NCI-H524 (cell line): ENCODE data around the gene SIAE.
A peak's percentile ranks its signal among the peaks of the same experiment; 100 is the strongest.

Source experiments
- DNase-seq, 2 experiments: peaks; one replicate each; lab custom pipeline; 2025; lab: John Stamatoyannopoulos, UW

The SIAE gene

GRCh38 chr11:124673333-124674167 is at the start of gene SIAE, which contains the start of gene SPA17:
SIAE (minus strand) TSS chr11:124673739; CDS start chr11:124673708, 31 bp downstream.
SPA17 (plus strand) TSS chr11:124673904; CDS start chr11:124675265, 1,361 bp downstream.
- peak; percentile 85 for DNase-seq

GRCh38 chr11:124722176-124722575 is 48.6 kb upstream of the SIAE start:
- DNase-seq, result no peak

GRCh38 chr11:124719534-124719933 is 46.0 kb upstream of the SIAE start:
- no peak for DNase-seq

- no peak for DNase-seq
Measured at GRCh38 chr11:124718801-124719200, 45.3 kb upstream of the SIAE start.

GRCh38 chr11:124717786-124718651 is 44.5 kb upstream of the SIAE start:
- peak in 1 of 2 experiments; percentile 26 for DNase-seq

GRCh38 chr11:124717421-124717785 is 43.9 kb upstream of the SIAE start:
- DNase-seq, result peak in 1 of 2 experiments; percentile 25

GRCh38 chr11:124716591-124716990 is 43.1 kb upstream of the SIAE start:
- peak; percentile 54 to 75 for DNase-seq

- DNase-seq, result no peak
Measured at GRCh38 chr11:124712392-124712791, 38.9 kb upstream of the SIAE start.

GRCh38 chr11:124707829-124708228 is 34.3 kb upstream of the SIAE start:
- no peak for DNase-seq

GRCh38 chr11:124700028-124700427 is 26.5 kb upstream of the SIAE start:
- no peak for DNase-seq

GRCh38 chr11:124699547-124699946 is 26.0 kb upstream of the SIAE start:
- no peak for DNase-seq

GRCh38 chr11:124693142-124693541 is 19.6 kb upstream of the SIAE start:
- DNase-seq, result no peak

GRCh38 chr11:124682443-124682842 is 8.9 kb upstream of the SIAE start:
- no peak for DNase-seq

GRCh38 chr11:124681421-124681820 is 7.9 kb upstream of the SIAE start:
- no peak for DNase-seq

GRCh38 chr11:124678416-124678815 is 4.9 kb upstream of the SIAE start:
- no peak for DNase-seq

GRCh38 chr11:124676386-124676785 is 2.8 kb upstream of the SIAE start:
- DNase-seq, result no peak

- DNase-seq, result no peak
Measured at GRCh38 chr11:124674571-124674970, 1.0 kb upstream of the SIAE start.

GRCh38 chr11:124674168-124674517 is 604 bp upstream of the SIAE start:
- DNase-seq, result no peak

- no peak for DNase-seq
Measured at GRCh38 chr11:124672536-124673215, 863 bp downstream of the SIAE start.

GRCh38 chr11:124670732-124671131 is 2.8 kb downstream of the SIAE start:
- no peak for DNase-seq

- DNase-seq, result peak; percentile 5 to 44
Measured at GRCh38 chr11:124669193-124669592, 4.3 kb downstream of the SIAE start.

GRCh38 chr11:124667601-124668000 is 5.9 kb downstream of the SIAE start:
- no peak for DNase-seq
